NCI-H2196 treated with DMSO at 0.1 percent for 48 hours (cell line): Measurements from ENCODE around the gene SLC26A6.

Experiments
- DNase-seq: peaks from one replicate; lab custom pipeline; 2025; ENCODE audit not compliant: unreplicated experiment; lab: John Stamatoyannopoulos, UW

SLC26A6 gene

GRCh38 chr3:48634661-48635221, 520 bp downstream of the SLC26A6 start:
- DNase-seq, result no peak

DNA sequence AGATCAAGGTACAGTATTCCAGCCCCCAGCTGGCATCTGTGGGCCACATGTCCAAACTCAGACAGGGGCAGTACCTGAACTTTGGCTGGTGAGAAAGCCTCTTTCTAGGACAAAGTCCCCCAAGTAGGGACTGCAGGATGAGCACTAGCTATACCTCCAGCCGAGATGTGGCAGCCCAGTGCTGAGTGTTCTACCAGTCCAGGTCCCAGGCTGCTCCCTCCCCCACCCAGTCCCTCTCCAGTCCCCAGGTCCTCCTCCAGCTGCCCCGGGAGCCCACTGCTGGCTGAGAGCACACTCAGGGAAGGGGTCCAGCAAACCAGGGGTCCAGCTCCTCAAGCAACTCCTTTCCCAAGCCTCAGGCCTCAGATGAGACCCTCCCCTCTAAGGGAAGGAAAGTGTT, 1.5 kb downstream of the SLC26A6 start:
- no peak for DNase-seq

- DNase-seq, result no peak
These were observed 2.0 kb downstream of the SLC26A6 start for GRCh38 chr3:48633256-48633655.

DNA sequence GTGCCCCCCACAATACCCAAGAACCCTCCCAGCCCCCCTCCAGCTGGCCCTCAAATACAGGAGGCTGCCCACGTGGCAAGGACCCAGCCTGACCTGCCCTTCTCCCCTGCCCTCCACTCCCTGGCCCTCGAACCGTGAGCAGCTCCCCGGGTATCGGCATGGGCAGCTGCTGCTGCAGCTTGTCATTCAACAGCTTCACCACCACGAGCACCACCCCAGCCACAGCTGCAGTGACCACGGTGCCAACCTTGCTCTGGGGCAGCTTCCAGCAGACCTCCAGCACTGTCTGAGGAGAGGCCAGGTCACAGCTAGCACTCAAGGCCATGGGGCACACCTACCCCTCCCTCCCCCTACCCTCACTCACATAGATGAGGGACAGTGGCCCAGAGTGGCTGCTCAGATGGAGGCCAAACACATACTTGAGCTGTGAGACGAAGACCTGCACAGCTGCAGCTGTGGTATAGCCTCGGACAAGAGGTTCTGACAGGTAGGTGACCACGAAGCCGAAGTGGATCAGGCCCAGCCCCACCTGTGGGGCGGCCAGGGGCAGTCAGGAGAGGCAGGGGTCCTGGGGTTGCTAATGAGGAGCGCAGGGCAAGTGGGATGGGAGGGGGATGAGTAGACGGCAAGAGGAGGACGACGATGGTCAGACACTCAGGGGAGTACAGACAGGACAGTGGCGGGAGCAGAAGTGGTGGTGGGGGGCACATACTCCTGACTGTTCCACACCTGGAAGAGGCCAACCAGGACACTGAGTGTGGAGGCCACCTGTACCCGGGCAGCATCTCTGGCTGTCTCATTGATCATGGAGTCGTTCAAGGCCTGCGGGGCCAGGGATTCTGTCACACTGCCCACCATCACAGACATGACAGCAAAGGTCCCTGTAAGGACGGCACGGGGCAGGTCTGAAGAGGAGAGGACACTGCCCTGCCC, 3.5 kb downstream of the SLC26A6 start:
- DNase-seq, result no peak

GRCh38 chr3:48630833-48631232, 4.4 kb downstream of the SLC26A6 start:
- DNase-seq, result no peak

GRCh38 chr3:48630407-48630806, 4.9 kb downstream of the SLC26A6 start:
- no peak for DNase-seq

- no peak for DNase-seq
These were observed 5.4 kb downstream of the SLC26A6 start for GRCh38 chr3:48629894-48630293.

GRCh38 chr3:48628277-48629017, 6.8 kb downstream of the SLC26A6 start:
- DNase-seq, result no peak

DNA sequence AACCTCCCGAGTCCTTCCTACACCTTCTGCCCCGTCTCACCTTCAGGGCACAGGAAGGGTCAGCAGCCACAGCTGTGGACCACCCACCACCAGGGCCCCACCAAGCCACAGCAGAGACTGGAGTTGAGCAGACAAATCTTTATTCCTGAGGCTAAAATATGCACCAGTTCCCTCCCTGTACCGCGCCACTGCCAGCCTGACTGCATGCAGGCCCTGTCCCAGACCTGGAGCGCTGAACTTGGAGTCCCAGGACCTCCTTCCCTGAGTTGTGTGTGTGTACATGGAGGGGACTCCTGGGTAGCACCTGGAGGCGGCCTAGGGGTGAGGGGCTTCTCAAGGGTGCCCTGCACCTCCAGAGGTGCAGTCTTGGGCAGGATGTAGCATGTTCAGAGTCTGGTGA, 9.7 kb downstream of the SLC26A6 start:
- DNase-seq, result no peak

GRCh38 chr3:48624767-48625166, 10.5 kb downstream of the SLC26A6 start:
- no peak for DNase-seq

GRCh38 chr3:48623851-48624547, 11.3 kb downstream of the SLC26A6 start:
- peak; percentile 48 for DNase-seq

DNA sequence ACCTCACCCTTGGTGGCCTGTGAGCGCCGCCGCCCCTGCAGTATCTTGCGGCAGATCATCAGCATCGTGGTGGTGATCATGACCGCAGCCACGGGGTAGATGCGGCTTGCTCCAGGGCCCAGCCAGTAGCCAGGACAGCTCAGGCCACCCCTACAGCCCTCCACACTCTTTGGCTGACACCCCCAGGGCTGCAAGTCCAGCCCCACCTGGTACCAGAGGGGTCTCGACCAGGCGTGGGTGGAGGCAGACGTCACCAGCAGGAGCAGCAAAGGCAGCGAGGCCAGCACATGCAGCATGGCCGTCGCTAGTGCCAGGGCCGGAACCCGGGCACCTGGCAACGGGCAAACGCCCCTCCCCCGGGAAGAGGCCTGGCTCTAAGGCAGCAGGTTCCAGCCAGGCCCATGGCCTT, 13.8 kb downstream of the SLC26A6 start, which contains the start of gene TMEM89:
TMEM89 (minus strand) TSS at position 309 of the 409 bp plus-strand sequence; CDS start at position 296, 13 bp downstream.
- DNase-seq, result no peak

GRCh38 chr3:48619541-48620524, 15.4 kb downstream of the SLC26A6 start:
- DNase-seq, result no peak

- DNase-seq, result no peak
These were observed 17.7 kb downstream of the SLC26A6 start for GRCh38 chr3:48617559-48617958.

DNA sequence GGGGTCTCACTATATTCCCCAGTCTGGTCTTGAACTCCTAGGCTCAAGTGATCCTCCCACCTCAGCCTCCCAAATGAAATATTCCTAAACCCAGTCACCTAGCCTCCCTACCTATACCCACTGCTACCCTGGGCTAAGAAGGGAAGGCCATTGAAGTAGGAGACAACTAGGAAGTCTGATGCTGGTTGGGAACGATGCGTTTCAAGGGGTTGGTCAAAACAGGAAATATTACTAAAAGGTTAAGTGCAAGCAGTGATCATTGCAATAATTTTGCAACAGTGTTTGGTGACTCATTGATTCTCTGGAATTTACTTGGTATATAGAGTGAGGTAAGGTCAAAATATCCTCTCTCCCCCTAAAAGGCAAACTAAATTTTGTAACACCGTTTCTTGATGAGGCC, 21.2 kb downstream of the SLC26A6 start:
- no peak for DNase-seq

GRCh38 chr3:48612309-48612708, 23.0 kb downstream of the SLC26A6 start:
- DNase-seq, result no peak

DNA sequence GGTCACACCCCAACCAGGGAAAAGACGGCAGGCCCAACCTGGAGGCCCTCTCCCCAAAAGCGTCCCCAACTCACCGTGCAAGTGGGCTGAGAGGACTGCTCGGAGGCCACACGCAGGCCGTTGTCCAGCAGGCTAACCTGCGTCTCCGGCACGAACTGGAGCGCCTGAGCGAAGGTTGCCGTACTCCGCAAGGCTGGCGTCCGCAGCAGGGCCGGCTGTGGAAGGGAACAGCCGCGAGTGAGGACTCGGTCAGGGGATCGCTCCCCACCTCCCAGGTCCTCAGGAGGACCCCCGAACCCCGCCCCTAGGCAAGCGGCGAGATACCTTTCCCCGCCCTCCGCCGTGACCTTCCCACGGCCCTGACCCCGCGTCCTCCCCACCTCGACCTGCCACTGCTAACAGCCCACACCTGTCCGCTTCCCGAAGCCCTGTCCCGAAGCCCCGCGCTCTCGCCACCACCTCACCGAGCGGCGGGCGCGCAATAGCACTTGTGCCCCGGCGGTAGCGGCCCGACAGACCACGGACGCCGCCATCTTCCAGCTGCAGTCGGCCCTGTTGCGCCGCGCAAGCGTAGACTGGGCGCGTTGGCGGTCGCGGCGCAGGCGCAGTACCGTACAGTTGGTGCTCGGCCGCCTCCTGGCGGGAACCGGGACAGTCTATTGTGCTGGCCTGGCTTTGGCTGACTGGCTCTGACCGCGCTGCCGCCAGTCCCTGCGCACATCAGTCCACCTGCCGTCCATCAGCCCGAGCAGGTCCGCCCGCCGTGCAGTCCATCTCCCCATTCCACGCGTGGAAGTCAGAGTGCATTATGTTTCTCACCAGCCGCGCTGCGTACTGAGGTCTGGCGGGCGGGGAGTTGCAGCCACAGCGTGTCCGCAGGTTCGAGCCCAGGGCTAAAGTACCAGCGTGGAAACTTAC, 25.9 kb downstream of the SLC26A6 start, which contains the start of gene UQCRC1:
UQCRC1 (minus strand) TSS at position 559 of the 918 bp plus-strand sequence; CDS start at position 533, 26 bp downstream.
- DNase-seq, result peak; percentile 52

DNA sequence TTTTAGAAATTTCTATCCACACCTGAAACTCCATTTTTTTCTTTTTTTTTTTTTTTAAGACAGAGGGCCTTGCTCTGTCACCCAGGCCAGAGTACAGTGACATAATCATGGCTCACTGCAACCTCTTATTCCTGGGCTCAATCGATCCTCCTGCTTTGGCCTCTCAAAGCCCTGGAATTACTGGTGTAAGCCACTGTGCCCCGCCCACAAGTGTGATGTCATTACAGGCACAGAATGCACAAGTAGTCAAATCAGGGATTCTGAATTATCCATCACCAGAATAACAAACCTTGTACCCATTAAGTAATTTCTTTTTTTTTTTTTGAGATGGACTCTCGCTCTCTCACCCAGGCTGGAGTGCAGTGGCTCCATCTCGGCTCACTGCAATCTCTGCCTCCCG, 27.7 kb downstream of the SLC26A6 start:
- DNase-seq, result no peak

GRCh38 chr3:48601622-48601994, 33.7 kb downstream of the SLC26A6 start:
- no peak for DNase-seq
